K562 (cell line): Measurements from ENCODE around the gene NXF1.

Source experiments
- BACH1 ChIP-seq: fragments of 200-800 bp; sonication (Bioruptor generic); IDR thresholded peaks from 2 replicates; pipeline ENCODE4 v1.6.1; 2016; ENCODE audit warnings: missing genetic modification characterization, missing compliant biosample characterization
- CHAMP1 ChIP-seq: fragments of 450-650 bp; IDR thresholded peaks from 2 replicates; pipeline ENCODE4 v1.6.1; 2016; ENCODE audit warnings: mild to moderate bottlenecking
- CTCF ChIP-seq, 3 experiments: IDR thresholded peaks in 2 of 3; conservative IDR thresholded peaks in 1 of 3; 2 replicates each; pipeline ENCODE4 v1.5.1; 2011 to 2012; ENCODE audit warnings: low read length in 3 of 3, mild to moderate bottlenecking in 3 of 3, control low read depth in 2 of 3, improper control_type of control experiment in 1 of 3, inconsistent platforms in 1 of 3, low read depth in 1 of 3, mixed read lengths in 1 of 3, moderate library complexity in 1 of 3; ENCODE audit not compliant: insufficient read depth in 2 of 3
- E2F8 ChIP-seq: fragments of 450-650 bp; IDR thresholded peaks from 2 replicates; pipeline ENCODE4 v1.7.1; 2018; ENCODE audit warnings: mild to moderate bottlenecking, low read depth; ENCODE audit not compliant: partially characterized antibody
- EZH2 ChIP-seq: IDR thresholded peaks from 2 replicates; pipeline ENCODE4 v1.6.1; 2012; ENCODE audit warnings: low read depth, mild to moderate bottlenecking, inconsistent platforms, low read length, borderline replicate concordance
- HINFP ChIP-seq: fragments of 450-650 bp; conservative IDR thresholded peaks from 2 replicates; pipeline ENCODE4 v1.6.1; 2016; ENCODE audit warnings: missing genetic modification characterization, low read depth, mild to moderate bottlenecking, control low read depth, missing compliant biosample characterization
- RAD21 ChIP-seq, 2 experiments: fragments of 250-450 bp in 1 of 2; fragments of 450-650 bp in 1 of 2; sonication (Bioruptor Pico) in 1 of 2; formaldehyde crosslinking in 1 of 2; IDR thresholded peaks in 1 of 2; conservative IDR thresholded peaks in 1 of 2; 2 replicates each; pipeline versions ENCODE4 v1.4.0 to v1.8.0; 2020 to 2022; ENCODE audit warnings: mild to moderate bottlenecking in 2 of 2, moderate library complexity in 1 of 2
- SMARCE1 ChIP-seq: fragments of 450-650 bp; IDR thresholded peaks from 2 replicates; pipeline ENCODE4 v1.7.1; 2016; ENCODE audit warnings: mild to moderate bottlenecking
- STAT5B ChIP-seq: fragments of 250-450 bp; sonication (Bioruptor Pico); IDR thresholded peaks from 2 replicates; pipeline ENCODE4 v1.8.0; 2021; ENCODE audit warnings: mild to moderate bottlenecking, inconsistent platforms
- TARDBP ChIP-seq: fragments of 450-650 bp; IDR thresholded peaks from 2 replicates; pipeline ENCODE4 v1.6.1; 2016
- USF2 ChIP-seq: sonication (generic); formaldehyde crosslinking; IDR thresholded peaks from 2 replicates; pipeline ENCODE4 v1.5.0; 2020; ENCODE audit warnings: missing genetic modification reagents
- ZNF23 ChIP-seq: fragments of 250-450 bp; sonication (Bioruptor Pico); IDR thresholded peaks from 2 replicates; pipeline ENCODE4 v1.4.0; 2020; ENCODE audit warnings: mild to moderate bottlenecking

GRCh38 chr11:62810748-62811147 lies 5.5 kb upstream of the NXF1 start:
- no peak for TF ChIP-seq EZH2
- no peak for TF ChIP-seq SMARCE1
- TF ChIP-seq RAD21 (CRISPR knock-in tag; conservative IDR thresholded peaks at IDR 0.05 in 1 of 2, IDR thresholded peaks at IDR 0.05 in 1 of 2): no peak
- TF ChIP-seq STAT5B (CRISPR knock-in tag): no peak
- no peak for TF ChIP-seq BACH1 (tag)
- TF ChIP-seq TARDBP: no peak
- no peak for TF ChIP-seq USF2 (CRISPR knock-in tag)
- TF ChIP-seq CTCF (IDR thresholded peaks at IDR 0.05 in 2 of 3, conservative IDR thresholded peaks at IDR 0.05 in 1 of 3; ENCODE audit: insufficient read depth in 2 of 3, low read depth in 1 of 3, low read length in 3 of 3): no peak
- TF ChIP-seq CHAMP1: no peak
- TF ChIP-seq E2F8: no peak
- no peak for TF ChIP-seq HINFP
- no peak for TF ChIP-seq ZNF23 (CRISPR knock-in tag)
